Ovary (tissue), 3 donors: Measurements from ENCODE around the gene STAT5A.

Experiments used
- CTCF ChIP-seq, 3 donors: fragments of 450-650 bp in 2 of 3; fragments of 200-600 bp in 1 of 3; IDR thresholded peaks; one replicate each; pipeline versions ENCODE4 v1.5.1 to v1.8.0; 2016 to 2022; ENCODE audit warnings: antibody characterized with exemption in 3 of 3, mild to moderate bottlenecking in 1 of 3
- EP300 ChIP-seq: sonication (generic); formaldehyde crosslinking; IDR thresholded peaks from one replicate; pipeline ENCODE4 v1.6.1; 2017; ENCODE audit warnings: antibody characterized with exemption
- POLR2A ChIP-seq: fragments of 450-650 bp; IDR thresholded peaks from one replicate; pipeline ENCODE4 v1.6.1; 2017; ENCODE audit warnings: antibody characterized with exemption, mild to moderate bottlenecking, moderate library complexity
- donor health status: DM: no; HTN: no; CAD: no.

GRCh38 chr17:42273474-42274252 is 14.6 kb upstream of the STAT5A start:
- TF ChIP-seq CTCF (IDR thresholded peaks at IDR 0.05) (no peak), POLR2A (no peak), EP300 (no peak)
